HL-60/S4 treated with phorbol 12-myristate 13-acetate at 8.2 ng/mL for 4 days and 3 days (cell line): ENCODE measurements around the gene TUBB2B.

ENCODE experiments used
- in situ Hi-C: fragments of 300-500 bp; cut with MboI; formaldehyde crosslinking; loops from 2 replicates; pipeline ENCODE4 v1.15.0; 2022; ENCODE audit warnings: low sequenced_read_pairs

TUBB2B gene

GRCh38 chr6:3237761-3238662, 10.6 kb upstream of the TUBB2B start:
- in situ Hi-C loops = no loop called here

- in situ Hi-C loops = no loop called here
These were observed 8.6 kb upstream of the TUBB2B start for GRCh38 chr6:3236005-3236404.

GRCh38 chr6:3235486-3235885, 8.0 kb upstream of the TUBB2B start:
- in situ Hi-C loops = no loop called here

- in situ Hi-C loops = no loop called here
These were observed 6.5 kb upstream of the TUBB2B start for GRCh38 chr6:3233904-3234303.

- in situ Hi-C loops = no loop called here
These were observed 5.9 kb upstream of the TUBB2B start for GRCh38 chr6:3233321-3233720.

- in situ Hi-C loops = no loop called here
These were observed 4.8 kb upstream of the TUBB2B start for GRCh38 chr6:3232017-3232945.

GRCh38 chr6:3231247-3232016, 4.0 kb upstream of the TUBB2B start:
- in situ Hi-C loops = no loop called here

- in situ Hi-C loops = no loop called here
These were observed 3.4 kb upstream of the TUBB2B start for GRCh38 chr6:3230900-3231246.

GRCh38 chr6:3230256-3230882, 2.9 kb upstream of the TUBB2B start:
- in situ Hi-C loops = no loop called here

- in situ Hi-C loops = no loop called here
These were observed 2.2 kb upstream of the TUBB2B start for GRCh38 chr6:3229566-3230178.

- in situ Hi-C loops = no loop called here
These were observed 1.5 kb upstream of the TUBB2B start for GRCh38 chr6:3228771-3229565.

- in situ Hi-C loops = no loop called here
These were observed 706 bp upstream of the TUBB2B start for GRCh38 chr6:3228046-3228671.

GRCh38 chr6:3226481-3227362, 731 bp downstream of the TUBB2B start:
- in situ Hi-C loops = no loop called here

- in situ Hi-C loops = no loop called here
These were observed 1.4 kb downstream of the TUBB2B start for GRCh38 chr6:3226042-3226441.

GRCh38 chr6:3222506-3223038, 4.9 kb downstream of the TUBB2B start:
- in situ Hi-C loops = no loop called here

GRCh38 chr6:3221578-3221977, 5.9 kb downstream of the TUBB2B start:
- in situ Hi-C loops = no loop called here

- in situ Hi-C loops = no loop called here
These were observed 7.1 kb downstream of the TUBB2B start for GRCh38 chr6:3220366-3220765.

GRCh38 chr6:3218266-3218665, 9.2 kb downstream of the TUBB2B start:
- in situ Hi-C loops = no loop called here
